Measurements from ENCODE around the gene NUBP2.

Gene NUBP2

DNA sequence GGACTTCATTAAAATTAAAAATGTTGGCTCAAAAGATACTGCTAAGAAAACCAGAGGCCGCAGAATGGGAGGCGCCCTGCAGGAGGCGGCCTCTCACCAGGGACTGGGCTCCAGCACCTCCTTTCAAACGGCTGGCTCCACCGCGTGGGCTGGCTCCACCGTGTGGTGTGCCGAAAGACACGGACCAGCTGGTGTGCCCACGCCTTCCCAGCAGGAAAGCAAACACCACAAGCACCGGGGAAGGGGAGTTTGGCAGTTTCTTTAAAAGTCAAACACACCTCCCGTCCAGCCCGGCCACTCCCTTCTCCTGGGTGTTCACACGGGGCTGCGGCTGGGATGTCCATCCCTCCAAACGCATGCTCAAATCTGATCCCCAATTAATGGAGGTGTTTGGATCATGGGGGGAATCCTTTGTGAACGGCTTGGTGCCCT lies 30.0 kb downstream of the NUBP2 start:
- no peak for DNase-seq

DNA sequence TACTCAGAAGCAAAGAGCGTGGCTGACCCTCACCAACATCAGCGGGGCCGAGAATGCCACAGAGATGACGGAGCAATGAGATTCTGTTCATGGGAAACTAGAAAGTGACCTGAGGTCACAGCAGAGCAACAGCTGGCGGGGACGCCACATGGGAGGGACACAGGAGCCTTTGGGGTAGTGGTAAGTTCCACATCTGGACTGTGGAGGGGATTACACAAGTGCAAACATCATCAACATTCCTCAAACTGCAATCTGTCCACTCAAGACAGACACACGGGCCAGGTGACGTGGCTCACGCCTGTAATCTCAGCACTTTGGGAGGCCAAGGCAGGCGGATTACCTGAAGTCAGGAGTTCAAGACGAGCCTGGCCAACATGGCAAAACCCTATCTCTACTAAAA lies 32.7 kb downstream of the NUBP2 start:
- DNase-seq: no peak

DNA sequence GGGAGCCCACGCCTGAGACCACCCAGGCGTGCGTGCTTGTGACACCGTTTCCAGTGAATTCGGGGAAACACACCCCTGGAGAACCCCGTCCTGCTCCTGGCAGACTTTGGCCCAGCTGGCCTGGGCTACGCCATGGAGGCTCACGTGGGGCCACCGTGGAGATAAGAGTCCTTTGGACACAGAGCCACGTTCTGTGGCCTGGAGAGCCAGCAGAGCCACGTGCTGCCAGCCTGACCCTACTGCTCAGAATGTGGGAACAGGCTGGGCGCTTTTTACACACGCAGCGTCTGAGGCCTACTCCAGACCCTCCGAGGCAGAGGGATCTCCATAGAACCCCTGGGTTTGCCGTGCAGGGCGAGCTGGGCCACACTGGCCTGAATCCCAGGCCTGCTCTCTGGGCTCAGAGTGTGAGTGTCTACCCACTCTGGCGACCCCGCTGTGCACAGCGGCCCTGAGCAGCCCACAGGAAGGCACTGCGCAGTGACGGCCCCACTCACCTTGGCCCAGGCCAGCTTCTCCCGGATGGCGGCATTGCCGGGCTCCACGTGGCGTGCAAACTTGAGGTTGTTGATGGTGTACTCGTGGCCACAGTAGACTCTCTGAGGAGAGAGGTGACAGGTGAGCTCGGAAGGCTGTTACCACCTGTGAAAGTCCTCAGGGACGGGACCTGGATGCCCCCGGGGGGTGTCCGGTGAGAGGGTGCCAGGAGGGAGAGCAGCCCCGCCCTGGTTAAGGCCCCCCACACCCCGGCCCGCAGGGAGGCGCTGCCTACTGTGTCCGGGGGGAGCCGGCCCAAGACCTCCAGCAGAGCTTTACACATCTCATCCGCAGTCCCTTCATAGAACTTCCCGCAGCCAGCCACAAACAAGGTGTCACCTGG lies 33.9 kb downstream of the NUBP2 start:
- DNase-seq: no peak

DNA sequence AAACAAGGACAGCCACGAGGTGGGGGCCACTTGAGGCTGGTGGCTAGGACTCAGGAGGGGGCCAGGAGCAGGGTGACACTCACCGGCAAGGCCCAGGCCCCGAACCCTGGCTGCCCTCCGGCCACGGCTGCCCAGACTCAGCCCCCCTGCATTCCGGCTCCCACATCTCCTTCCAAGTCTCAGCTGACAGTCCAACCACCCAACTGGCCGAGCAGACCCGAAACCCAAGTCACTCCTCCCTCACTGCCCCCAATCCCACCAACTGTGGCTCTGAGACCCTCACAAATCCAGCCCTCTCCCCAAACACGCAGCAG lies 34.5 kb downstream of the NUBP2 start:
- no peak for DNase-seq

DNA sequence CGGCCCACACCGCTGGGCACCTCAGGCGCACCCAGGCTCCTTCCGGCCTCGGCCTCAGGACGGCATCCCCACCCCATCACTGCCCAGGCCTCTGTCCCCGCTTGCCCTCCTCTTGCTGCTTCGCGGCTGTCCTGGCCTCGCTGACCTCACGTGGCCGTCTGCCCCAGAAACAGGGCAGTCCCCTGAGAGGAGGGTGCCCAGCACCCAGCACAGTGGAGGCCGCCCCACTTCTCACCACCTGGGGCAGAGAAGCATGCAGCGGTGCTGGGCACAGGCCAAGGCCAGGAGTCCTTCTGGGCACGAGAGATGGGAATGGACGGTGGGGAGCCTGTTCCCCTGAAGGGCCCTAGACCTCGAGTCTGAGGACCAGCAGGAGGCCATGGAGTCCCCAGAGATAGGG lies 35.0 kb downstream of the NUBP2 start:
- no peak for DNase-seq

DNA sequence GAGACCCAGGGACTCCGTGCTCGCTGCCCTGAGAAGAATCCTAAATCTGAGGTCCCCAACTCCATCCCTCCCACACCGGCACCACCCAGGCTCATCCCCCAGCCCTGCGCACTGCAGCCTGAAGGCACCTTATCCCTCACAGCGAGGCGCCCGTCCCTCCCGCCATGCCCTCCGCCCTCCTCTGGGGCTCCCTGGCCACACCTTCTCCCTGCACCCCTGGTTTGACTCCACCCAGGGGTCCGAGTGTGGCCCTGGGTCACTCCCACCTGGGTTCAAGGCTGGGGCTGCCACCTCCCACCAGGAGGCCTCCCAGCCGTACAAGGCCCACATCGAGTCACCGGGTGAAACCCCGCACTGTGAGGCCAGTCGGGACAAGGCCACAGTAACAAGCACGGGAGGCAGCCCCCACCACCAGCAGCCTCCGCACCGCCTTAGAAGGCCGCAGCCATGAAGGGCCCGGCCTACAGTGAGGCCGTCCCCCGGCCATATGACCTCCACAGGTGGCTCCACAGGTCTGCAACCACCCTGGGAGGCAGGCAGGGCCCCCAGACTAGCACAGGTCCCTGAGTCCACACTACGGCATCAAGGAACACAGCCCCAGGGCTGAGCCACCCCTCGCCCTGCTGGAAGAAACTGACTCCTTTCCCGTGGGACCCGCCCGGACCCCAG lies 35.6 kb downstream of the NUBP2 start:
- DNase-seq: no peak

DNA sequence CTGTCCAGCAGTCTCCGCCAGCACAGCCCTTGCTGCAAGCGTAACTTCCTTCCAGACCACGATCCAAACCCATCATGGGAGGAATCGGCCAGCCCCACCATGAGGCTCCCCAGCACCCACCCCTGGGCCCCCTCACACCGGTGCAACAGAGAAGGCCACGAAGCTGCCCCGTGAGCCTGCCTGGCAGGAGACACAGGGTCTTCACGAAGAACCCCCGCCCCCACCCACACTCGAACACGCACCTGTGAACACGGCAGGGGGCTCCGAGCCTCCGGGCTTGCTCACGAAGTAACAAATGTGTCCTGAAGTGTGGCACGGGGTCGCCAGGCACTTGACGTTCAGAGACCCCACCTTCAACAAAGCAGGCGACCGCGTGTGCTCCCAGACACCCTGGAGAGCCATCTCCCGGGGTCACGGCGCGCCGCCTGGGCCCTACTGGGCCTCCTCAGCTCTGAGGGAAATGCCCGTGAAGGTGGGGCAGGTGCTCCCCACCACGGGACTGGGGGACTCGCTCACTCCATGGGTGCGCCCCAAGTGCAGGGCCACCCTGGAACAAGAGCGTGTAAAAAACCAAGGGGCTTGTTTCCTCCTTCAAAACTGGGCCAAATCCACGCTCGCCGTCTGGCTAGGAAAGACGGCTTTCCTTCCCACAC lies 36.2 kb downstream of the NUBP2 start:
- no peak for DNase-seq

DNA sequence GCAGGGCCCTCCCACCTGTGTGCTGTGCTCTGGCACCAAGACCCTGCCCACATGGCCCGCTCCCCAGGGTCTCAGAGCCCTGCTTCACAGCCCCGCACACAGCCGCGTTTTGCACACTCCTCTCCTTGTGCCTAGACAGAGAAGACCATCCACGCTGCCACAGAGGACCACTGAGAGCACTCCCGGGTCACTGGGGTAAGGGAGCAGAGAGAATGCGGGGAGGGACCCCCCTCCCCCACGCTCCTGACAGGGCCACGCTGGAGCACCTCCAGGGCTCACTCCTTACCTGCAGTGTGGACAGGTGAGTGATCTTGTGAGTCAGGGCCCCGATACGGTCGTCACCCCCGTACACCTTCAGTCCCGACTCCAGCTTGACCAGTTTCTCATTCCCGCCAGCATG lies 36.9 kb downstream of the NUBP2 start:
- DNase-seq: no peak

DNA sequence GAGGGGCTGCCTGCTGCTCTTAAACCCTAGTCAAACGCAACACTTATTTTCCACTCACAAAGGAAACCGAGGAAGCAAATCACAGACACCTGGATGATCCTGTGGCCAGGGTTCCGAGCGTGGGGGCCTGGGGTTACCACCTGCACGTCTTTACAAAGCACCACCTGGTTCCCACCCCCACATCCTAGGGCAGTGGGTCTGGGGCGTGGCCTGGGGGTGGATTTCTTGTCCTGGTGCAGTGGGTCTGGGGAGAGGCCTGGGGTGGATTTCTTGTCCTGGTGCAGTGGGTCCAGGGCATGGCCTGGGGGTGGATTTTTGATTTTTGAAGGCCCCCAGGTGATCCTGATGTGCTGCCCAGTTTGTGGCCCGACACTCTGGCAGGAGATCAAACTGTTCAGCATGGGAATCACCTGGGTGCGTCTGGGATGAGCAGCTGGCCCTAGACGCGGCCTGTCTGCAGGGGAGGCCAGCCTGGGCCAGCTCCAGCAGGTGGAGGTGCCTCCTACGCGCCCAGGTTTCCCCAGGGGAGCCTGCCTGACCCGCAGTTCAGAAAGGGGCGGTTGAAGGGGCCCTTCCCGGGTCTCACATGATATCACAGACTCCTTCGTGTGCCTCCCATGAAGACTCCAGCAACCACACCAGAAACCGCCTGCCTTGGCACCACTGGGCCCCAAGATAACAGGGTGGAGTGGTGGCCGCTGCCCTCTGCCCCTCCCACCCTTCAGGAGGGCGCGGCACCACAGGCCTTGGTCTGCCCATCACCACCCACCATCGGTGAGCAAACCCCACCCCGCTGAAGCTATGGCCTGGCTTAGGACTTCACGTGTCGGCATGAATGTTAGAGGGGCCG lies 37.6 kb downstream of the NUBP2 start:
- DNase-seq: no peak

DNA sequence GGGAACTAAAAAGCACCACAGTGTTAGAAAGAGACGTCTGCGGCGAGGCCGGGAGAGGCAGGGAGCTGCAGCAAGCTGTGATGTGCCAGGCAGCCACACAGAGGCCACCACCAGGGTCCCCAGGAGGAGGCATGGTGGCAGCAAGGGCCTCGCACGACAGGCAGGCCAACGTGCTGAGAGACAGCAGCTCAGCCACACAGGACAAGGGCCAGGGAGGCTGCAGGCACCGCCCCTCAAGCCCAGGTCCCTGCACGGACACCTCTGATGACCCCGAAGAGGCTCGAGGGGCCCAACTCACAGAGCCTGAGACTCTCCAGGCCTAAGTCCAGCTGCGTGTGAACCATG lies 38.2 kb downstream of the NUBP2 start:
- no peak for DNase-seq

DNA sequence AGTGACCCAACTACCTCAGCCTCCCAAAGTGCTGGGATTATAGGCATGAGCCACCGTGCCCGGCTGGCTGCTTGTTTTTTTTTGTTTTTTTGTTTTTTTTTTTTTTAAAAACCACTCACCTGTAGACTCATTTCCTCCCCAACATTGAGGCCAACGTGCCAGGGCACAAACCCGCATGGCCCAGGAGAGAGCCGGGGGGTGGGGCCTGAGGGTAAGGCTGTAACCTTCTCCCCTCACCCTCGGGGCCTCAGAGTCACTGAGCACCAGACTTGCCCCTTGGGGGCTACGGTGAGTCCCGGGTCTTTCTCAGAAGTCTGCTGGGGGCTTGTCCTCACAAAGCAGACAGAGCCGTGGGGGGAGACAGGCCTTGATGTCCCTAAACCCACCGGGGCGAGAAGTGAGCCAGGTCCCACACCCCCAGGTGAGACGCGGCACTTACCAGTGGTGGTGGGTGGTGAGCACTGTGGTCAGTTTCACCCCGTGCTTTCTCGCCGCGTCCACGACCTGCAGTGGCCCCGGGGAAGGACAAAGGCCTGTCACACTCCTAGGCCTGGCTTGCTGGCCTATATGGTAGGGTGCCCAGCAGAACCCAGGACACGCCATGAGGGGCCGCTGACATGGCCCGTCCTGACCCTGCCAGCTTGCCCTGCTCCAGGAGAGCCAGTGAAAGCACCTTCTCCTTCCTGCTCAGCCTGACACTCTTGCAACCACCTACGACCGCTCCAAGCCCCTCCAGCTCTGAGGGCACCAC lies 39.3 kb downstream of the NUBP2 start:
- no peak for DNase-seq

DNA sequence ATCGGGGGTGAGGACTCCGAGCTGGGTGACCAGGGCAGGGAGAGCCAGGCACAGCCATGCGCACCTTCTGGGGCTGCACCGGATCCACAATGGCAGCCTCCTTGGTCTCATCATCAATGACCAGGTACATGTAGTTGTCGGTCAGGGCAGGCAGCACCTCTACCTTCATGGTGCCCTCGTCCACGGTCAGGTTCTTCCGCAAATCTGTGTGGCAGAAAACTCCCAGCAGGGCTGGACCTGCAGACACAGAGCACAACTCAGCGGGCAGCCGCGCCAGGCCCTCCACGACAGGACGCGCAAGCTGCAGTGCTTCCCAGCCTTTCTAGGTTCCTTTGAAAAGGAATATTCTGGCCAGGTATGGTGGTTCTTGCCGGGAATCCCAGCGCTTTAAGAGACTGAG lies 40.0 kb downstream of the NUBP2 start:
- DNase-seq: no peak

DNA sequence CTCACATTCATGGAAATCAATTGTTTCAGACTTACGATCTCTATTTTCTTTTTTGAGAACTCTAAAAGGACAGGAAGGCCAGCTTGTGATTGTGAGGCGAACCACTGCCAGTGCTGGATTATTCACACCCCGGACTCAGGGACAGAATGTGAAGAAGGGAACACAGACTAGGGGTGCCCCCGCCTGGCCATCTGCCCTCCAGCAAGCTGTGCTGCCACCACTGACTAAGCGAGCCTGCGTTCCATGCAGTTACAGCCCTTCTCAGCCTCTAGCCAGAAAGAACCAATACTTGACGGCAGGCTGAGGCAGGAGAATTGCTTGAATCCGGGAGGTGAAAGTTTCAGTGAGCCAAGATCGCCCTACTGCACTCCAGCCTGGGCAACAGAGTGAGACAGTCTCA lies 41.1 kb downstream of the NUBP2 start:
- DNase-seq: no peak

DNA sequence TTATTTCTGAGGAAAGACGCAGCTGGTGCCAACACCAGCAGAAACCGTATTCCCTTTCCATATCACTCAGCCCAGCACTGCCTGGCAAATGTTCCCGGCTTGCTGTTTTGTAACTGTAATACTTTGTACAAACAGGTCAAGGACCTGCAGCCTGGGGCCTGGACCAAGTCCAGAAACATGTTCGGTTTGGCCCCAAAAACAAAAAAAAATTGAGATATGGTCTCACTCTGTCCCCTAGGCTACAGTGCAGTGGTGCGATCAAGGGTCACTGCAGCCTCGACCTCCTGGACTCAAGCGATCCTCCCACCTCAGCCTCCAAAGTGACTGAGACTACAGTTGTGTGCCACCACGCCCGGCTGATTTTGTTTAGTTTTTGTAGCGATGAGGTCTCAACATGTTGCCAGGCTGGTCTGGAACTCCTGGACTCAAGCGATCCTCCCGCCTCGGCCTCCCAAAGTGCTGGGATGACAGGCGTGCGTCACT lies 42.7 kb downstream of the NUBP2 start:
- DNase-seq: no peak

DNA sequence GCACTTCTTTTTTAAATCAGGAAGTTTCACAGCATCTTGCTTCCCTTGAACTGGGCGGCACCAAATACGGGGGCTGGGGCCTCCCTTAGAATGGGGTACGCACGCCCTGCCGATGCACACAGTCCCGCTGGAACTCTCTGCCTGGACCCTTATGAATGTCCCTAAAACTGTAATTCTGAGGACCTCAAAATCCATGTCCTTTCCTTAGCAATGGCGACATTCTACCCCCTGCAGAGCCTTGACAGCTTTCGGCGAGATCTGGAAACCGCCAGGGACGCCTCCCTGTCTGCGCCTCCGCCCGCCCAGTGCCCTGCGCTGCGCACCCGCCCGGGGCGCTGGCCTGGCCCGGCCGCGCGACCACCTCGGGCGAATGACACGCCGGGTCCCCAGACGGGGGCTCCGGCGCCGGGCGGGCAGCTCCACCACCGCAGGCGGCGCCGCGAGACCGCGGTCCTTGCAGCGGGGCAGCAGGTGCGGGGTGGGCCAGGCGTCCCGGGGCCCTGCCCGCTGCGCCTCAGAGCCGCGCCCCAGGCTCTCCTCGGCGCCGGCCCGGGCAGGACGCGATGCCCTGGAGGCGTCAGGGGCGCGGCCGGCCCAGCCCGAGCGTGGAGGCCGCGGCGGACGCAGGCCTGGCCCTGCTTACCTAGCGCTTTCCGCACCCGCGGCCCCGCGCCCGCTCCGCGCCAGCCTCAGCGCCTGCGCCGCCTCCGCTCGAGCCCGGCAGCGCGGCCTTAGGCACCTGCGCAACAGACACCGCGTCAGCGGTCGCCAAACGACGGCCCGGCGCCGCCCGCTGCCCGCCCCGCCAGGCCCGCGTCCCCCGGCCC lies 43.3 kb downstream of the NUBP2 start:
- no peak for DNase-seq

DNA sequence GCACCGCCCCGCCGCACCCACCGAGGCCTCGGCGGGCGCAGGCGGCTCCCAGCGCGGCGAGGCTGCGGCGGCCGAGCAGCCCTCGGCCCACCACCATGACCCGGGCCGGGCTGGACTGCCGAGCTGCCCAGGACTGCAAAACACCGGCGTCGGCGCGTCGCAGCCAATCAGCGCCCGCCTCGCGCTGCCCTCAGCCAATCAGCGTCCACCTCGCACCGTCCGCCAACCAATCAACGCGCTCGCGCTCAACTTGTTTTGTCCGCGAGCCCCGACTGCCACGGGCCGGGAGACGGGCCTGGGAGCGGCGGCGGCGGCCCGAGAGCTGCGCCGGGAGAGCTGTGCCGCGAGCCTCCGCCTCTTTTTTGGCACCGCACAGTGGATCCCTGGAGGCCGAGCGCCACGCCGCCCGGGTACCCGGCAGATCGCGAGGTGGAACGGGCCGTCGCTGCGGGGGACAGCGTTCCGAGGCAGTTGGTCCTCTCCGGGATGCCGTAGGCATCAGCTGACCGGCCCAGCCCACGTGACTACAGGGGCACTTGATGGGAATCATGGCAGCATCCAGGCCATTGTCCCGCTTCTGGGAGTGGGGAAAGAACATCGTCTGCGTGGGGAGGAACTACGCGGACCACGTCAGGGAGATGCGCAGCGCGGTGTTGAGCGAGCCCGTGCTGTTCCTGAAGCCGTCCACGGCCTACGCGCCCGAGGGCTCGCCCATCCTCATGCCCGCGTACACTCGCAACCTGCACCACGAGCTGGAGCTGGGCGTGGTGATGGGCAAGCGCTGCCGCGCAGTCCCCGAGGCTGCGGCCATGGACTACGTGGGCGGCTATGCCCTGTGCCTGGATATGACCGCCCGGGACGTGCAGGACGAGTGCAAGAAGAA lies 44.2 kb downstream of the NUBP2 start, which contains the start of the genes FAHD1 and HAGH:
Gene FAHD1, plus strand, starts transcription at position 516 of the 883 bp plus-strand sequence. Its CDS starts 33 bp downstream, at position 549.
Gene HAGH, minus strand, starts transcription at position 135 of the 883 bp plus-strand sequence. Its CDS starts 38 bp downstream, at position 97.
- DNase-seq: peak; percentile 51

DNA sequence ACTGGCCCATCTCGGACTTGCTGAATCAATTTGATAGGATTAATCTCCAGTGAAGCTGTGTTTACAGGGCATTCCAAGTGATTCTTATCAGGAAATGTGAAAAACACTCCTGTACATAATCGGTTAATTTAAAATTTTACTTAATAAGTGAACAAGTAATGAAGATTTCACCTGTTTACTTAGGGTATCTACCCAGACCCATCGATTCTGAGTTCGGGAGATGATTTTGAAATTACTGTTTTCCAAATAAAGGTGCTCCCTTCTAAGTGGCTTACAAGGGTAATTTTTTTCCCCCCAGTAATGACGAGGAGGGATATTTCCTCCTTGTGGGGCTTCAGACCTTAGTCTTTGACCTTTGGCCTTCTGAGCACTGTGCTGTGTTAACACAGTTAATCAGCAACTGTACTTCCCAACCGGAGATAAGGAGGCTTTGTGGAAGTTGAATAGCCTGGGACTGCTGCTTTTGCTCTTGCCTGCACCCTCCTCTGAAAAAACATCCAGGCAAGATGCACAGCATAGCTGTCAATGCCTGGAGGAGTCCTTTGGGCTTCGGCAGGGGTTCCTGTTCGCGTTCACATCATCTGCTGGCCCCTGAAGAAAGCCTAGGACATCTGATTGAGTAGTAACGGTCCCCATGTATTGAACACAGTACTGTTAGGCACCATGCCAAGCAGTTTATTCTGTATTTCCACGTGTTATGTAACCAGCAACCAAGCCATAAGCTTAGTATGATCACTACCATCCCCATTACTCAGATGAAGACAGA lies 46.1 kb downstream of the NUBP2 start:
- no peak for DNase-seq

DNA sequence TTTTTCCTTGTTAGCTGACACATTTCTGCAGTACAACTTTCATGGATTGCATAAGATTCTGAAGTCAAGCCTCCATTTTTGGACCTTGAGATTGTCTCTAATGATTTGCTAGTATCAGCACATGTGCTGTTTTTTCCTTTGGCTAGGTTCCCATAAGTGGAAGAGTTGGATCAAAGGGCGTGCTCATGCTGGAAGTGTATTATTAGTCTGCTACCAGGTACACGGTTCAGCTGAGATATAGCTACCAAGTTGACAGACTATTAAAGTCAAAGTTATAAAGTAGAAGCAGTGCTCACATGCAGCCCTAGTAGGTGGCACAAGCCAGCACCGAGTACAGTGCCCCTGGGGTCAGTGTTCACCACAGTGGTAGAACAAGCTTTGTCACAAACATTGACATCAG lies 47.5 kb downstream of the NUBP2 start:
- DNase-seq: no peak

Data from NCI-H510A (cell line).